Measurements from ENCODE around the gene WDR45B.

- TF ChIP-seq, protein P1, sequence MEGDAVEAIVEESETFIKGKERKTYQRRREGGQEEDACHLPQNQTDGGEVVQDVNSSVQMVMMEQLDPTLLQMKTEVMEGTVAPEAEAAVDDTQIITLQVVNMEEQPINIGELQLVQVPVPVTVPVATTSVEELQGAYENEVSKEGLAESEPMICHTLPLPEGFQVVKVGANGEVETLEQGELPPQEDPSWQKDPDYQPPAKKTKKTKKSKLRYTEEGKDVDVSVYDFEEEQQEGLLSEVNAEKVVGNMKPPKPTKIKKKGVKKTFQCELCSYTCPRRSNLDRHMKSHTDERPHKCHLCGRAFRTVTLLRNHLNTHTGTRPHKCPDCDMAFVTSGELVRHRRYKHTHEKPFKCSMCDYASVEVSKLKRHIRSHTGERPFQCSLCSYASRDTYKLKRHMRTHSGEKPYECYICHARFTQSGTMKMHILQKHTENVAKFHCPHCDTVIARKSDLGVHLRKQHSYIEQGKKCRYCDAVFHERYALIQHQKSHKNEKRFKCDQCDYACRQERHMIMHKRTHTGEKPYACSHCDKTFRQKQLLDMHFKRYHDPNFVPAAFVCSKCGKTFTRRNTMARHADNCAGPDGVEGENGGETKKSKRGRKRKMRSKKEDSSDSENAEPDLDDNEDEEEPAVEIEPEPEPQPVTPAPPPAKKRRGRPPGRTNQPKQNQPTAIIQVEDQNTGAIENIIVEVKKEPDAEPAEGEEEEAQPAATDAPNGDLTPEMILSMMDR (IDR thresholded peaks at IDR 0.05) = no peak
- TF ChIP-seq POLR2A (IDR thresholded peaks at IDR 0.05) = no peak
Observed at GRCh38 chr17:82693168-82693867, 45.1 kb upstream of the WDR45B start.
